ENCODE data around the gene TMTC1. TPM values are rescaled to one million over a fixed set of nuclear protein-coding genes. Genes with fewer than 3 reads are reported as not detected.

The TMTC1 gene
- total and polyA plus RNA-seq, 2 donors (not counting 1 experiment from before 2014, with no cell fraction given) = not detected

DNA sequence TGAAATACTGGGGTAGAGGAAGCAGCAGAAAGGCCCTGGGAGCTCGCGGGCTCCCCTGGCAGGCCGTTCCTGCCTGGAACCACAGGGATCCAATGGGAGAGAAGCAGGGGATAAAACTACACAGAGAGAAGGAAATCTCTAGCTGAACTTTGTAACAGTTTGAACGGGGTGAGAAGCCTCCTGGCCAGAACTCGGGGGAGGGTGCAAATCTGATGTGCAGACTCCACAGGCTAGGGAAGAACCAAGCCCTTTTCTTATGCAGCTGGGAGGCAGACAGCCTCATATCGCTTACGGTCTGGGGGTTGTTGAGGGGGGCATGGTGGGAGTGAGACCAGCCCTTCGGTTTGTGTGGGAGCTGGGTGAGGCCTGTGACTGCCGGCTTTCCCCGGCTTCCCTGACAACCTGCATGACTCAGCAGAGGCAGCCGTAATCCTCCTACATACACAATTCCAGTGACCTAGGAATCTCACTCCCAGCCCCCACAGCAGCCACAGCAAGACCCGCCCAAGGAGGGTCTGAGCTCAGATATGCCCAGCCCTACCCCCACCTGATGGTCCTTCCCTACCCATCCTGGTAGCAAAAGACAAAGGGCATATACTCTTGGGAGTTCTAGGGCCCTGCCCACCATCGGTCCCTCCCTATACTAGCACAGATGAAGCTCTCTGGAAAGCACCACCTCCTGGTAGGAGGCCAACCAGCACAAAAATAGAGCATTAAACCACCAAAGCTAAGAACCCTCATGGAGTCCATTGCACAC, 143.0 kb downstream of the TMTC1 start:
- Histone ChIP-seq H3K36me3 (replicated peaks in 1 of 2; ENCODE audit: control extremely low read depth in 1 of 2, control insufficient read depth in 1 of 2, extremely low read depth in 1 of 2, insufficient read depth in 2 of 2, low read length in 1 of 2) (no peaks in the 10 kb centered on the region), H3K27ac (ENCODE audit: low read length in 2 of 2) (no peak overlapping the region), H3K9ac (ENCODE audit: low read length) (no peak overlapping the region), H2AFZ (ENCODE audit: insufficient read depth, low read depth, low read length, poor library complexity, severe bottlenecking) (no peak overlapping the region), H3K4me1 (ENCODE audit: control insufficient read depth in 2 of 2, insufficient read depth in 2 of 2, low read length in 2 of 2) (no peaks in the 10 kb centered on the region), H3K9me3 (ENCODE audit: control extremely low read depth in 1 of 3, control insufficient read depth in 2 of 3, insufficient read depth in 1 of 3, low read length in 2 of 3) (no peaks in the 10 kb centered on the region), H3K4me2 (replicated peaks; ENCODE audit: low read depth, low read length, poor library complexity, severe bottlenecking) (no peak overlapping the region), H3K79me2 (ENCODE audit: control insufficient read depth, insufficient read depth, low read length) (no peaks in the 10 kb centered on the region), H3K4me3 (ENCODE audit: control extremely low read depth in 1 of 5, extremely low read depth in 1 of 5, insufficient read depth in 1 of 5, low read depth in 2 of 5, low read length in 4 of 5) (no peak overlapping the region), H3K27me3 (replicated peaks in 1 of 4; ENCODE audit: control extremely low read depth in 1 of 4, control insufficient read depth in 3 of 4, insufficient read depth in 4 of 4, low read length in 3 of 4) (no peaks in the 10 kb centered on the region), H4K20me1 (ENCODE audit: control insufficient read depth, insufficient read depth, low read length, poor library complexity, severe bottlenecking) (no peaks in the 10 kb centered on the region)
- Mint-ChIP-seq H3K9me3 (ENCODE audit: insufficient read depth) (no peaks in the 10 kb centered on the region), H3K4me1 (no peaks in the 10 kb centered on the region), H3K4me3 (no peak overlapping the region), H3K27me3 (no peaks in the 10 kb centered on the region), H3K27ac (no peak overlapping the region)
- DNase-seq = no peak
- intact Hi-C loops (cut with micrococcal nuclease) = no loop called here
- 89% methylated on average over 11 of the region's 13 CpGs for WGBS (ENCODE audit: insufficient coverage)
- CTCF ChIA-PET = no interaction called here
- POLR2A ChIA-PET = no interaction called here
- TF ChIP-seq, protein P1, sequence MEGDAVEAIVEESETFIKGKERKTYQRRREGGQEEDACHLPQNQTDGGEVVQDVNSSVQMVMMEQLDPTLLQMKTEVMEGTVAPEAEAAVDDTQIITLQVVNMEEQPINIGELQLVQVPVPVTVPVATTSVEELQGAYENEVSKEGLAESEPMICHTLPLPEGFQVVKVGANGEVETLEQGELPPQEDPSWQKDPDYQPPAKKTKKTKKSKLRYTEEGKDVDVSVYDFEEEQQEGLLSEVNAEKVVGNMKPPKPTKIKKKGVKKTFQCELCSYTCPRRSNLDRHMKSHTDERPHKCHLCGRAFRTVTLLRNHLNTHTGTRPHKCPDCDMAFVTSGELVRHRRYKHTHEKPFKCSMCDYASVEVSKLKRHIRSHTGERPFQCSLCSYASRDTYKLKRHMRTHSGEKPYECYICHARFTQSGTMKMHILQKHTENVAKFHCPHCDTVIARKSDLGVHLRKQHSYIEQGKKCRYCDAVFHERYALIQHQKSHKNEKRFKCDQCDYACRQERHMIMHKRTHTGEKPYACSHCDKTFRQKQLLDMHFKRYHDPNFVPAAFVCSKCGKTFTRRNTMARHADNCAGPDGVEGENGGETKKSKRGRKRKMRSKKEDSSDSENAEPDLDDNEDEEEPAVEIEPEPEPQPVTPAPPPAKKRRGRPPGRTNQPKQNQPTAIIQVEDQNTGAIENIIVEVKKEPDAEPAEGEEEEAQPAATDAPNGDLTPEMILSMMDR (IDR thresholded peaks at IDR 0.05) = no peak
- no peak for TF ChIP-seq EZH2 (IDR thresholded peaks at IDR 0.05; ENCODE audit: borderline replicate concordance, insufficient read depth, low read depth, low read length, poor library complexity, severe bottlenecking)
- ATAC-seq (ENCODE audit: low read depth) = no peak

DNA sequence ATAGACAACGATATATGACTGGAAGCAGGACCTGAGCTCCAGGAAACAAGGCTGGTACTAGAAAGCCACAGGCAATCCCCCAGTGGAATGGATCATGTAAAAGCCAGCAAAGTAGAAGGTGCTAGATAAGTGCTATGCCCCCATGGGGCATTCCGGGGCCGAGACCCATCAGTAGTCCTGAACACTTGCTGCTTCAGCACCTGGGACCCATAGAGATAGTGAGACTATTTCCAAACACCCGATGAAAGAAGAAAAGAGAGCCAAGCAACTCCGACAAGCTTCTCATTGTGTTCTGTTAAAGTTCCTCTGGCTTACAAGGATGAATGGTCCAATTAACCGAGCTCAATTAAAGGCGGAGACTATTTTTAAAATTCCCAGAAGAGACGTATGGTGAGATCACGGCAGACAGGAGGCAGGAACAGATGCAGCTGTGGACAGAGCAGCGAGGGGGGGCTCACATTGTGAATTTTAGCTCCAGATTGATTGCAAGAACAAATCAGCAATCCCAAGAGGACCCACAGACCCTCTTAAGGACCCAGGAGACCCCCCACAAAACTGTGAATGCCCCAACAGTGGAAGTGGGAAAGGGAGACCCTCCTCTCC, 143.7 kb downstream of the TMTC1 start:
- Histone ChIP-seq H3K4me2 (replicated peaks; ENCODE audit: low read depth, low read length, poor library complexity, severe bottlenecking) (no peak overlapping the region), H2AFZ (ENCODE audit: insufficient read depth, low read depth, low read length, poor library complexity, severe bottlenecking) (no peak overlapping the region), H3K79me2 (ENCODE audit: control insufficient read depth, insufficient read depth, low read length) (no peaks in the 10 kb centered on the region), H3K27ac (ENCODE audit: low read length in 2 of 2) (no peak overlapping the region), H4K20me1 (ENCODE audit: control insufficient read depth, insufficient read depth, low read length, poor library complexity, severe bottlenecking) (no peaks in the 10 kb centered on the region), H3K9ac (ENCODE audit: low read length) (no peak overlapping the region), H3K27me3 (replicated peaks in 1 of 4; ENCODE audit: control extremely low read depth in 1 of 4, control insufficient read depth in 3 of 4, insufficient read depth in 4 of 4, low read length in 3 of 4) (no peaks in the 10 kb centered on the region), H3K4me1 (ENCODE audit: control insufficient read depth in 2 of 2, insufficient read depth in 2 of 2, low read length in 2 of 2) (no peaks in the 10 kb centered on the region), H3K9me3 (ENCODE audit: control extremely low read depth in 1 of 3, control insufficient read depth in 2 of 3, insufficient read depth in 1 of 3, low read length in 2 of 3) (no peaks in the 10 kb centered on the region), H3K36me3 (replicated peaks in 1 of 2; ENCODE audit: control extremely low read depth in 1 of 2, control insufficient read depth in 1 of 2, extremely low read depth in 1 of 2, insufficient read depth in 2 of 2, low read length in 1 of 2) (no peaks in the 10 kb centered on the region), H3K4me3 (ENCODE audit: control extremely low read depth in 1 of 5, extremely low read depth in 1 of 5, insufficient read depth in 1 of 5, low read depth in 2 of 5, low read length in 4 of 5) (no peak overlapping the region)
- ATAC-seq (ENCODE audit: low read depth) (no peak), DNase-seq (no peak)
- CTCF ChIA-PET = no interaction called here
- Mint-ChIP-seq H3K4me1 (no peaks in the 10 kb centered on the region), H3K9me3 (ENCODE audit: insufficient read depth) (no peaks in the 10 kb centered on the region), H3K27me3 (no peaks in the 10 kb centered on the region), H3K4me3 (no peak overlapping the region), H3K27ac (no peak overlapping the region)
- no peak for TF ChIP-seq EZH2 (IDR thresholded peaks at IDR 0.05; ENCODE audit: borderline replicate concordance, insufficient read depth, low read depth, low read length, poor library complexity, severe bottlenecking)
- TF ChIP-seq, protein P1 (IDR thresholded peaks at IDR 0.05) = no peak
- intact Hi-C loops (cut with micrococcal nuclease) = no loop called here
- POLR2A ChIA-PET = no interaction called here
- WGBS (ENCODE audit: insufficient coverage) = 95% methylated on average over 9 of the region's 10 CpGs

Data from B cell (primary cell).